ENCODE measurements around the gene RIMS1.

Gene RIMS1

GRCh38 chr6:72084992-72085569 is 198.7 kb downstream of the RIMS1 start:
- H3K9ac ChIP-seq (ENCODE audit: low read length), result no peak overlapping the region
- no peaks in the 10 kb centered on the region for H3K9me3 ChIP-seq (ENCODE audit: insufficient read depth, low read length)
- H3K36me3 ChIP-seq (ENCODE audit: low read length), result no peaks in the 10 kb centered on the region
- H3K9me2 ChIP-seq (replicated peaks; ENCODE audit: insufficient read depth, low read length), result no peaks in the 10 kb centered on the region
- H4K20me1 ChIP-seq (ENCODE audit: low read depth, low read length), result peaks cover 4% of the 10 kb centered on the region; the same call in 1 of the 2 replicates
- H3K4me3 ChIP-seq (ENCODE audit: insufficient read depth, low read length, poor library complexity, severe bottlenecking), result no peak overlapping the region
- no peak overlapping the region for H3K27ac ChIP-seq (ENCODE audit: low read depth, low read length)
- no peak overlapping the region for H3K4me2 ChIP-seq (ENCODE audit: low read depth, low read length, poor library complexity, severe bottlenecking)
- TF ChIP-seq CTCF (IDR thresholded peaks at IDR 0.05; ENCODE audit: insufficient read depth, low read length, poor library complexity, severe bottlenecking) (peak; percentile 21), EZH2phosphoT487 (conservative IDR thresholded peaks at IDR 0.05; ENCODE audit: low read length) (no peak)
- no peaks in the 10 kb centered on the region for H3K27me3 ChIP-seq (ENCODE audit: low read length)
- no peak overlapping the region for H2AFZ ChIP-seq (ENCODE audit: low read depth, low read length, severe bottlenecking)
- H3F3A ChIP-seq (ENCODE audit: insufficient read depth), result no peaks in the 10 kb centered on the region
- H3K79me2 ChIP-seq (ENCODE audit: insufficient read depth, low read length), result no peaks in the 10 kb centered on the region

GRCh38 chr6:72094506-72094905 is 208.2 kb downstream of the RIMS1 start:
- Histone ChIP-seq H3K27me3 (ENCODE audit: low read length) (no peaks in the 10 kb centered on the region), H3K27ac (ENCODE audit: low read depth, low read length) (no peak overlapping the region), H3F3A (ENCODE audit: insufficient read depth) (no peaks in the 10 kb centered on the region), H3K9me3 (ENCODE audit: insufficient read depth, low read length) (no peaks in the 10 kb centered on the region), H3K36me3 (ENCODE audit: low read length) (no peaks in the 10 kb centered on the region), H3K9ac (ENCODE audit: low read length) (no peak overlapping the region), H3K4me3 (ENCODE audit: insufficient read depth, low read length, poor library complexity, severe bottlenecking) (no peak overlapping the region), H4K20me1 (ENCODE audit: low read depth, low read length) (no peaks in the 10 kb centered on the region), H3K9me2 (replicated peaks; ENCODE audit: insufficient read depth, low read length) (no peaks in the 10 kb centered on the region), H3K4me2 (ENCODE audit: low read depth, low read length, poor library complexity, severe bottlenecking) (no peak overlapping the region), H2AFZ (ENCODE audit: low read depth, low read length, severe bottlenecking) (no peak overlapping the region), H3K79me2 (ENCODE audit: insufficient read depth, low read length) (no peaks in the 10 kb centered on the region)
- no peak for TF ChIP-seq CTCF (IDR thresholded peaks at IDR 0.05; ENCODE audit: insufficient read depth, low read length, poor library complexity, severe bottlenecking)
- no peak for TF ChIP-seq EZH2phosphoT487 (conservative IDR thresholded peaks at IDR 0.05; ENCODE audit: low read length)

GRCh38 chr6:72102561-72102960 is 216.2 kb downstream of the RIMS1 start:
- Histone ChIP-seq H3K4me2 (ENCODE audit: low read depth, low read length, poor library complexity, severe bottlenecking) (no peak overlapping the region), H3K27ac (ENCODE audit: low read depth, low read length) (no peak overlapping the region), H3K4me3 (ENCODE audit: insufficient read depth, low read length, poor library complexity, severe bottlenecking) (no peak overlapping the region), H3K79me2 (ENCODE audit: insufficient read depth, low read length) (no peaks in the 10 kb centered on the region), H3K36me3 (ENCODE audit: low read length) (no peaks in the 10 kb centered on the region), H3K27me3 (ENCODE audit: low read length) (no peaks in the 10 kb centered on the region), H4K20me1 (ENCODE audit: low read depth, low read length) (no peaks in the 10 kb centered on the region), H2AFZ (ENCODE audit: low read depth, low read length, severe bottlenecking) (no peak overlapping the region), H3K9me3 (ENCODE audit: insufficient read depth, low read length) (no peaks in the 10 kb centered on the region), H3K9ac (ENCODE audit: low read length) (no peak overlapping the region), H3F3A (ENCODE audit: insufficient read depth) (no peaks in the 10 kb centered on the region), H3K9me2 (replicated peaks; ENCODE audit: insufficient read depth, low read length) (no peaks in the 10 kb centered on the region)
- TF ChIP-seq EZH2phosphoT487 (conservative IDR thresholded peaks at IDR 0.05; ENCODE audit: low read length), result no peak
- TF ChIP-seq CTCF (IDR thresholded peaks at IDR 0.05; ENCODE audit: insufficient read depth, low read length, poor library complexity, severe bottlenecking), result no peak

Data from SU-DHL-6 (cell line).